ENCODE data around the gene MAPK6.

The MAPK6 gene

DNA sequence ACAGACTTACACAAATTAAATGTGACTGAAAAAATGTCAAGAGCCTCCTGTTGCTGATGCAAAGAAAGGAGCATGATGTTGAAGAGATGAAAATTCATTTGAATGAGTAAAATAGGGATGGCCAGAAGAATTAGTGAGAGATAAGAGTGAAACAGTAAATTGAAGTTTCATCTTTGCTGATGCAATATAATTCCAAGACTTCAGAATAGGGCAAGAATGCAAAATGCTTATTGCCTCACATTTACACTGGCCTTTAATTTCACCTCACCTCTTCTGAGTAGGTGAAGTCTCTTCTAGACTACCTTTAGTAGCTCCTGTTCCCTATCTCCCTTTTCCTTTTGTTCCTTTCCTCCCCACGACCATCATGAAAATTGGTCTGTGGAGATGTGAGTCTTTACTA, 15.3 kb upstream of the MAPK6 start:
- DNase-seq (ENCODE audit: low spot score), result no peak
- TF ChIP-seq, protein P1, sequence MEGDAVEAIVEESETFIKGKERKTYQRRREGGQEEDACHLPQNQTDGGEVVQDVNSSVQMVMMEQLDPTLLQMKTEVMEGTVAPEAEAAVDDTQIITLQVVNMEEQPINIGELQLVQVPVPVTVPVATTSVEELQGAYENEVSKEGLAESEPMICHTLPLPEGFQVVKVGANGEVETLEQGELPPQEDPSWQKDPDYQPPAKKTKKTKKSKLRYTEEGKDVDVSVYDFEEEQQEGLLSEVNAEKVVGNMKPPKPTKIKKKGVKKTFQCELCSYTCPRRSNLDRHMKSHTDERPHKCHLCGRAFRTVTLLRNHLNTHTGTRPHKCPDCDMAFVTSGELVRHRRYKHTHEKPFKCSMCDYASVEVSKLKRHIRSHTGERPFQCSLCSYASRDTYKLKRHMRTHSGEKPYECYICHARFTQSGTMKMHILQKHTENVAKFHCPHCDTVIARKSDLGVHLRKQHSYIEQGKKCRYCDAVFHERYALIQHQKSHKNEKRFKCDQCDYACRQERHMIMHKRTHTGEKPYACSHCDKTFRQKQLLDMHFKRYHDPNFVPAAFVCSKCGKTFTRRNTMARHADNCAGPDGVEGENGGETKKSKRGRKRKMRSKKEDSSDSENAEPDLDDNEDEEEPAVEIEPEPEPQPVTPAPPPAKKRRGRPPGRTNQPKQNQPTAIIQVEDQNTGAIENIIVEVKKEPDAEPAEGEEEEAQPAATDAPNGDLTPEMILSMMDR (IDR thresholded peaks at IDR 0.05; ENCODE audit: extremely low read depth, insufficient read depth, missing control alignments), result no peak
- in situ Hi-C loops (cut with MboI; ENCODE audit: low pct_unique_long_range_greater_than_20kb, low sequenced_read_pairs, unreplicated experiment), result no loop called here

DNA sequence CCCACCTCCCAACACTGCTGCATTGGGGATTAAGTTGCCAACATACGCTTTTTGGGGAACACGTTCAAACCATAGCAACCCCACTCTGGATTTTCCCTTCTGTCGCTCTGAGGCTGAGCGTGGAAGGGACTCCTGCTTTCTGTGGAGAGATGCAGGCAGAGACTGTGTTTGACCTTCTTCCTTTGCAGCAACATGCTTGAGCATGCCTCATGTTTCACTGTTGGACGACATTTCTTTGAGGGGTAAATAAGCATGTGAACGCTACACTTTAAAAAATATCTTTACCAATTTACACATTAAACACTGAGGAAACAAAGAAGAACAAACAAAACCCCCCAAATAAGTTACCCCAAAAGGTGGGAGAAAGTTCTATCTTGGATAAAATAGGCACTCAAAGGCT, 14.2 kb upstream of the MAPK6 start:
- in situ Hi-C loops (cut with MboI; ENCODE audit: low pct_unique_long_range_greater_than_20kb, low sequenced_read_pairs, unreplicated experiment), result no loop called here
- DNase-seq (ENCODE audit: low spot score), result no peak
- TF ChIP-seq, protein P1 (IDR thresholded peaks at IDR 0.05; ENCODE audit: extremely low read depth, insufficient read depth, missing control alignments), result no peak

DNA sequence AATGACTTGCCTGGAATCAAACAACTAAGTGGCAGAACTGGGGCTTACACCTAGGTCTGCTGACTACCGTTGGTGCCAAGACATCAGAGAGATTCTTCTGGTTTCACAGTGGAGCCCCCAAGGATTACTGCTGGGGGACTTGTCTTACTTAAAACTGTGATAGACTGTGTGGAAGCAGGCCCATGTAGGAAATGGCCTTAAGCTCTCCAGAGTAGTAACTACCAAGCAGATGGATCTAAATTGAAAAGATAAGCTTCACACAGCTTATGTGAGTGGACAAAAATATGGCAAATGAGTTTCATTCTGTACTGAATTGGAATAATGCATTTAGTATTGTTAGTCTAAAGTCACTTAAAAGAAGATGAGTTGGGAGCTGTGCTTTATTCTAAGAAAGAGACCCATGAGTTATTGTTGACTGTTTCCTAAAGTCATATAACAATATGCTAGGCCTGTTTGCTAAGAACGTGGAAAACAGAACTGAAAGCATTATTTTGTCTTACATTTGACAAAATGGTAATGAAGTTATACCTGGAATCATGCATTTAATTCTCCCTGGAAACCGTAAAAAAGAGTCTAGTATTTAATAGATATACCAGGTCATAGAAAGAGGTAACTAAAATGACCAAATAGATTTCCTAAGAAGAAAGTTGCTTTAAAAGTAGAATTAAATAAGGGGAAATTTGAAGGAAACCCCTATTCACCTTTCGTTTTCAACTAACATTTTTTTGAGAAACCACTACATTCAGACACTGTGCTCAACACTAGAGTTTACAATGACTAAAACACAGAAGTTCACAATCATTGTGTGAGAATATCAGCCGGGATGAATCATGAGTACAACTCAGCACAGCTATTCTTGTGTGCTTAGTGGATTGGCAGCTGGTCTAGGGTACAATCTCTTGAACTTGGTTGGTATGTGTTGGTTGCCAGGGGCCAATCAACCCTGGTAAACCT, 13.0 kb upstream of the MAPK6 start:
- peak; percentile 60 for DNase-seq (ENCODE audit: low spot score)
- TF ChIP-seq, protein P1 (IDR thresholded peaks at IDR 0.05; ENCODE audit: extremely low read depth, insufficient read depth, missing control alignments), result no peak
- in situ Hi-C loops (cut with MboI; ENCODE audit: low pct_unique_long_range_greater_than_20kb, low sequenced_read_pairs, unreplicated experiment), result no loop called here

DNA sequence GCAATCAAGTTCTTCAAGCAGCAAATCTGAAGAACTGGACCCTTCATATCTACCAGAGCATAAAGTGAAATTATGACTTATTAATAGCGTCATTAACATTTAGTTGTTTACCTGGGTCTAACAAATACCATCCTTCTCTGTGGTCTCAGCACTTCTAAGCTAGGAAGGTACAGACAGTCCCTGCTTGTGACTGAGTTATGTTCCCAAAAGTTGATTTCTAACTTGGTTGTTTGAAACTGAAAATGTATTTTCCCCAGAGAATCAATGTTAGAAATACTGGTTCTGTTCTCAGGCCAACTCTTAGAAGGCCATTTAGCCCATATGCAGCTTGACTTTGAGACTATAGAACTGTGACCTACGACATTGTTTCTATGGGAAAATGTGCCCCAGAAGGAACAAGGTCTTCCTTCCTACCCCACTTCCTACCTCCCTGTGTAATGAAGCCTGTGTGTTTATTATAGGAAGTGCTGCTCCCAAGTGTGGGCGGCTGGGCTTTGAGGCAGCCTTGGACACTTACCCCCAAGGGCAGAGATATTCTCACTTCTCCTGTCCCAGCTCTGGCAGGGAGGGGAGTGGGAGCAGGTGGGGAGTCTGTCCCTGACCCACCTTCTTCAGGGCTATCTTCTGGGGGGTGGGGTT, 12.2 kb upstream of the MAPK6 start:
- in situ Hi-C loops (cut with MboI; ENCODE audit: low pct_unique_long_range_greater_than_20kb, low sequenced_read_pairs, unreplicated experiment), result no loop called here
- no peak for DNase-seq (ENCODE audit: low spot score)
- TF ChIP-seq, protein P1 (IDR thresholded peaks at IDR 0.05; ENCODE audit: extremely low read depth, insufficient read depth, missing control alignments), result no peak

DNA sequence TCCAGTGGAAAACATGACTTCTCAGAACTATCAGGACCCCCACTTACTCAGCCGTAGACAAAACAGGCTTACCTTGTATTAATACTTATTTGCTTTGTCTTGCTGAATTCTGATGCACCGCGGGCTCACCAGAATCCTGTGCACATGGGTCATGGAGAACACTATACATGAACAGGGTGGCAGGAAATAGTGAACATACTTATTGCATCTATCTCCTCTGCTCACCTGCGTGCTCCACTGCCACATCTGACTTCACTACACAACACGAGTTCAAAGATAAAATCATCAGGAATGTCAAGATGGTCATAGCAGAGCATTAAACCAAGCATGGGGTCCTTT, 10.7 kb upstream of the MAPK6 start:
- TF ChIP-seq, protein P1 (IDR thresholded peaks at IDR 0.05; ENCODE audit: extremely low read depth, insufficient read depth, missing control alignments), result no peak
- no peak for DNase-seq (ENCODE audit: low spot score)
- in situ Hi-C loops (cut with MboI; ENCODE audit: low pct_unique_long_range_greater_than_20kb, low sequenced_read_pairs, unreplicated experiment), result no loop called here

DNA sequence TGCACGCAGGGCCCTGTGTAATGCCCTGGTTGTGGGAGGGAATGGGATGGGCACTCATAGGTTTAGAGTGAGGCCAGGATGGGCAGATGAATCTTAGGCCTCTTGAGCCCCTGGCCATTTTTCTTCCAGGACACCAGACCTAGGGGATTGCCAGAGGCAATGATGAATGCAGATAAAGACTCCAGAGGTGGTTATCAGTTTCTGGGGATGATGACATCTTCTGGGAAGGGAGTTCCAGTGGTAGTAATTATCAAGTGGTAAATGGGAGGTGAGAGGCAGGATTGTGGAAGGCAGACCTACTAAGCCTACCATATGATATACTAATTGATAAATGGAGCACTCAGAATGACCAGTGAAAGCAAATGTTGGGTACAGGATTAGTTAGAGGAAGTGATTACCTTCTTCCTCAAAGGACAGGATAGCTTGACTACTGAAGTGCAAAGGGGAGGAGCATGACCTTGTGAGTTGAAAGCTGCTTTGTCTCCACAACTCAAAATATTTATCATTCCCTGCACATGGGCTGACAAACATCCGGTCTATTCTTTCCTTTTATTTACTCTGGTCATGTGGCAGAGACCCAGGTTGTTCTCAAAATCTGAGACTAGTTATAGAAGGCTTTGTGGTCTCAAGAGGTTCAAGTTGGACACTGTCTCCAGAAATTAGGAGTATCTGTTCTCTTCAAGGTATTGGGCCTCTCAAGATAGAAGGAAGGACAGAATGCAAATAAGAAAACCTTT, 10.2 kb upstream of the MAPK6 start:
- no peak for DNase-seq (ENCODE audit: low spot score)

More for the DNA sequence above, 10.2 kb upstream of the MAPK6 start:
- TF ChIP-seq, protein P1 (IDR thresholded peaks at IDR 0.05; ENCODE audit: extremely low read depth, insufficient read depth, missing control alignments), result no peak
- in situ Hi-C loops (cut with MboI; ENCODE audit: low pct_unique_long_range_greater_than_20kb, low sequenced_read_pairs, unreplicated experiment), result no loop called here

All from GM13977 (cell line).